GM23338 (cell line): ENCODE data around the gene LAMTOR5. TPM values are rescaled to one million over a fixed set of nuclear protein-coding genes. Genes with fewer than 3 reads are reported as not detected.
"Not testable (repeated sequence)": the region's sequence is repeated elsewhere in the genome, so short reads cannot be mapped to it uniquely, and the experiment has no call there.

Experiments
- ATAC-seq: fragments of 200-7000 bp; cut with Tn5 transposase; 3 replicates; pipeline ENCODE4 v1.9.1; 2020
- DNase-seq: peaks from one replicate; pipeline ENCODE4 v3.0.0-alpha.2; 2015; ENCODE audit warnings: low spot score
- H2AFZ ChIP-seq: fragments of 200-600 bp; sonication (generic); 2 replicates; pipeline ENCODE4 v1.8.0; 2016; ENCODE audit warnings: antibody characterized with exemption, mild to moderate bottlenecking, moderate library complexity
- H3F3A ChIP-seq: fragments of 200-600 bp; sonication (generic); replicated peaks from 2 replicates; pipeline ENCODE4 v1.8.0; 2017; ENCODE audit warnings: antibody characterized with exemption, mixed run types, low read depth
- H3K27ac ChIP-seq: fragments of 200-600 bp; sonication (generic); 2 replicates; pipeline ENCODE4 v1.6.1; 2016; ENCODE audit warnings: low read depth
- H3K27me3 ChIP-seq: fragments of 200-600 bp; sonication (generic); 2 replicates; pipeline ENCODE4 v1.8.0; 2016; ENCODE audit warnings: mild to moderate bottlenecking, mixed run types, moderate library complexity; ENCODE audit not compliant: insufficient read depth
- H3K36me3 ChIP-seq: fragments of 200-600 bp; sonication (generic); 2 replicates; pipeline ENCODE4 v1.8.0; 2016; ENCODE audit warnings: mild to moderate bottlenecking; ENCODE audit not compliant: insufficient read depth
- H3K4me1 ChIP-seq: fragments of 200-600 bp; sonication (generic); 2 replicates; pipeline ENCODE4 v1.8.0; 2016; ENCODE audit warnings: mild to moderate bottlenecking, moderate library complexity; ENCODE audit not compliant: insufficient read depth
- H3K4me2 ChIP-seq: fragments of 200-600 bp; sonication (generic); 2 replicates; pipeline ENCODE4 v1.7.1; 2017; ENCODE audit warnings: mixed run types
- H3K4me3 ChIP-seq: fragments of 200-600 bp; sonication (generic); 2 replicates; pipeline ENCODE4 v1.6.1; 2016; ENCODE audit warnings: mixed run types
- H3K79me2 ChIP-seq: fragments of 200-600 bp; sonication (generic); replicated peaks from 2 replicates; pipeline ENCODE4 v1.8.0; 2017; ENCODE audit warnings: mild to moderate bottlenecking; ENCODE audit not compliant: insufficient read depth
- H3K9me2 ChIP-seq: fragments of 200-600 bp; sonication (generic); 2 replicates; pipeline ENCODE4 v1.8.0; 2017; ENCODE audit not compliant: insufficient read depth
- H4K20me1 ChIP-seq: fragments of 200-600 bp; sonication (generic); replicated peaks from 2 replicates; pipeline ENCODE4 v1.8.0; 2017; ENCODE audit warnings: mild to moderate bottlenecking; ENCODE audit not compliant: insufficient read depth
- H3K27ac Mint-ChIP-seq: 2 replicates; pipeline ENCODE4 v1.8.0; 2020; ENCODE audit warnings: inconsistent platforms, mild to moderate bottlenecking, moderate library complexity, mixed read lengths
- H3K27me3 Mint-ChIP-seq: 3 replicates; pipeline ENCODE4 v1.8.0; 2022; ENCODE audit warnings: low read depth, mild to moderate bottlenecking, moderate library complexity, mixed read lengths, inconsistent platforms; ENCODE audit not compliant: insufficient read depth, poor library complexity
- H3K36me3 Mint-ChIP-seq: 3 replicates; pipeline ENCODE4 v1.8.0; 2021; ENCODE audit warnings: low read depth, mild to moderate bottlenecking, inconsistent platforms, moderate library complexity, mixed read lengths
- H3K4me1 Mint-ChIP-seq: 3 replicates; pipeline ENCODE4 v1.8.0; 2020; ENCODE audit warnings: mild to moderate bottlenecking, inconsistent platforms, mixed read lengths
- H3K4me3 Mint-ChIP-seq: 3 replicates; pipeline ENCODE4 v1.8.0; 2021; ENCODE audit warnings: moderate library complexity, mild to moderate bottlenecking, inconsistent platforms, mixed read lengths
- H3K9me3 Mint-ChIP-seq: 3 replicates; pipeline ENCODE4 v1.8.0; 2020; ENCODE audit warnings: moderate library complexity, mild to moderate bottlenecking, inconsistent platforms, mixed read lengths
- CREB1 ChIP-seq: fragments of 250-450 bp; sonication (Bioruptor Pico); IDR thresholded peaks from 2 replicates; pipeline ENCODE4 v1.5.0; 2020; ENCODE audit warnings: low read depth, mild to moderate bottlenecking, moderate library complexity
- EZH2 ChIP-seq: fragments of 200-600 bp; sonication (generic); IDR thresholded peaks from one replicate; pipeline ENCODE4 v1.8.0; 2017; ENCODE audit warnings: antibody characterized with exemption, mild to moderate bottlenecking, low read depth; ENCODE audit not compliant: unreplicated experiment
- JUNB ChIP-seq: IDR thresholded peaks from one replicate; pipeline ENCODE4 v1.6.1; 2016; ENCODE audit warnings: antibody characterized with exemption; ENCODE audit not compliant: unreplicated experiment
- NANOG ChIP-seq: IDR thresholded peaks from 2 replicates; pipeline ENCODE4 v1.6.1; 2016; ENCODE audit warnings: antibody characterized with exemption, borderline replicate concordance
- POLR2AphosphoS5 ChIP-seq: IDR thresholded peaks from 2 replicates; pipeline ENCODE4 v1.6.1; 2016; ENCODE audit warnings: antibody characterized with exemption, low read depth
- STAT1 ChIP-seq: IDR thresholded peaks from one replicate; pipeline ENCODE4 v1.6.1; 2016; ENCODE audit warnings: antibody characterized with exemption; ENCODE audit not compliant: unreplicated experiment
- ZNF114 ChIP-seq: fragments of 250-450 bp; sonication (Bioruptor Pico); IDR thresholded peaks from 2 replicates; pipeline ENCODE4 v1.5.0; 2020; ENCODE audit warnings: mild to moderate bottlenecking, moderate library complexity
- ZNF331 ChIP-seq: fragments of 250-450 bp; sonication (Bioruptor Pico); IDR thresholded peaks from 2 replicates; pipeline ENCODE4 v1.5.0; 2020; ENCODE audit warnings: low read depth, mild to moderate bottlenecking, moderate library complexity
- polyA plus RNA-seq: library from polyadenylated mRNA; unstranded; fragments of >200 nt; fragmentation: Nextera tagmentation; extraction: Ambion mirVana; gene quantifications from 2 replicates; pipeline ENCODE4 v1.2.1, GENCODE V29; 2016
- total RNA-seq: library from RNA; depleted of rRNA; stranded (reverse); fragments of >200 nt; shearing (Covaris generic); gene quantifications from 2 replicates; pipeline ENCODE4 v1.2.3, GENCODE V29; 2014
- TF ChIP-seq, protein P1 (sequence below), 2 experiments: fragments of 200-600 bp in 1 of 2; sonication (generic) in 1 of 2; conservative IDR thresholded peaks; 2 replicates each; pipeline versions ENCODE4 v1.5.1 to v1.6.1; 2016 to 2017; ENCODE audit warnings: antibody characterized with exemption in 2 of 2, low read depth in 2 of 2, mild to moderate bottlenecking in 2 of 2, moderate library complexity in 1 of 2

The LAMTOR5 gene
- total and polyA plus RNA-seq, 2 experiments from 2014 or later: 41.0 to 246 TPM

DNA sequence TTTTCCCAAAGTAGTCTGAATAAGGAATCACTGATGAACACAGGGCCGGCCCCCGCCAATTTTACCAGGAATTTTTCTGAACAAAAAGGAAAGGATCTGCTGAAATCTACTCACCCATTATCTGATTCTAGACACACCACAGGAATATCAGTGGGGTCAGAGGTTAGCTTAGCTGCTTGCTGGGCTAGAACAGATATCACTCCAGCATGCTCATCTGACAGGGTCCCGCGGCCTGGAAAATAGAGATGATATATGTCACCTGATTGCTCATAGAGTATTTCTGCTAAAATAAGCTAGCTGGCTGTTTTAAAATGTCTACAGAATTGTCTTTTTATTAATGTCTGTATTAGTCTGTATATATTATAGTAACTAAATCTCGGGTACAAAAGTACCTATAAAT is 3.7 kb downstream of the LAMTOR5 start:
- H3K27me3 ChIP-seq: no peaks in the 10 kb centered on the region
- H3K27ac Mint-ChIP-seq: no peak overlapping the region
- H3K4me2 ChIP-seq: no peak overlapping the region
- H3K4me1 Mint-ChIP-seq: peaks cover 2% of the 10 kb centered on the region; the same call in 1 of the 3 replicates
- H3K27me3 Mint-ChIP-seq: peaks cover 6% of the 10 kb centered on the region
- no peaks in the 10 kb centered on the region; the same call in 2 of the 3 replicates for H3K9me3 Mint-ChIP-seq
- H3F3A ChIP-seq: no peaks in the 10 kb centered on the region
- H3K9me2 ChIP-seq: no peaks in the 10 kb centered on the region
- no peak overlapping the region for H3K27ac ChIP-seq
- no peak overlapping the region for H3K4me3 ChIP-seq
- peaks cover 41% of the 10 kb centered on the region for H3K36me3 ChIP-seq
- no peak overlapping the region for H2AFZ ChIP-seq
- H4K20me1 ChIP-seq: 0 out of 2 replicates have a peak, but pooled peaks cover 3% of the 10 kb centered on the region
- no peak for ATAC-seq
- peaks cover 5% of the 10 kb centered on the region; the same call in 1 of the 2 replicates for H3K4me1 ChIP-seq
- H3K36me3 Mint-ChIP-seq: peaks cover 42% of the 10 kb centered on the region
- H3K79me2 ChIP-seq: peaks cover 17% of the 10 kb centered on the region
- H3K4me3 Mint-ChIP-seq: no peak overlapping the region
- DNase-seq: no peak
- no peak for TF ChIP-seq CREB1 (CRISPR knock-in tag)
- no peak for TF ChIP-seq ZNF114 (CRISPR knock-in tag)
- no peak for TF ChIP-seq EZH2
- TF ChIP-seq STAT1: no peak
- TF ChIP-seq, protein P1, sequence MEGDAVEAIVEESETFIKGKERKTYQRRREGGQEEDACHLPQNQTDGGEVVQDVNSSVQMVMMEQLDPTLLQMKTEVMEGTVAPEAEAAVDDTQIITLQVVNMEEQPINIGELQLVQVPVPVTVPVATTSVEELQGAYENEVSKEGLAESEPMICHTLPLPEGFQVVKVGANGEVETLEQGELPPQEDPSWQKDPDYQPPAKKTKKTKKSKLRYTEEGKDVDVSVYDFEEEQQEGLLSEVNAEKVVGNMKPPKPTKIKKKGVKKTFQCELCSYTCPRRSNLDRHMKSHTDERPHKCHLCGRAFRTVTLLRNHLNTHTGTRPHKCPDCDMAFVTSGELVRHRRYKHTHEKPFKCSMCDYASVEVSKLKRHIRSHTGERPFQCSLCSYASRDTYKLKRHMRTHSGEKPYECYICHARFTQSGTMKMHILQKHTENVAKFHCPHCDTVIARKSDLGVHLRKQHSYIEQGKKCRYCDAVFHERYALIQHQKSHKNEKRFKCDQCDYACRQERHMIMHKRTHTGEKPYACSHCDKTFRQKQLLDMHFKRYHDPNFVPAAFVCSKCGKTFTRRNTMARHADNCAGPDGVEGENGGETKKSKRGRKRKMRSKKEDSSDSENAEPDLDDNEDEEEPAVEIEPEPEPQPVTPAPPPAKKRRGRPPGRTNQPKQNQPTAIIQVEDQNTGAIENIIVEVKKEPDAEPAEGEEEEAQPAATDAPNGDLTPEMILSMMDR (conservative IDR thresholded peaks at IDR 0.05; ENCODE audit: low read depth in 2 of 2): no peak
- no peak for TF ChIP-seq ZNF331 (CRISPR knock-in tag)
- no peak for TF ChIP-seq JUNB

- H3K4me2 ChIP-seq, H3K9me2 ChIP-seq, ATAC-seq, H3K27me3 ChIP-seq, H2AFZ ChIP-seq, H3F3A ChIP-seq, H3K9me3 Mint-ChIP-seq, H3K79me2 ChIP-seq, H3K4me1 ChIP-seq, H3K4me1 Mint-ChIP-seq, DNase-seq, H3K27ac Mint-ChIP-seq, H3K4me3 ChIP-seq, H3K4me3 Mint-ChIP-seq, H3K27me3 Mint-ChIP-seq, H4K20me1 ChIP-seq, H3K27ac ChIP-seq: not testable (repeated sequence)
- H3K36me3 Mint-ChIP-seq: peaks cover 50% of the 10 kb centered on the region
- H3K36me3 ChIP-seq: peaks cover 11% of the 10 kb centered on the region; the same call in 1 of the 2 replicates
Observed at GRCh38 chr1:110396259-110396958, 11.1 kb downstream of the LAMTOR5 start.

GRCh38 chr1:110394493-110394820 is 13.0 kb downstream of the LAMTOR5 start:
- Histone ChIP-seq H3K4me1 (peaks cover 20% of the 10 kb centered on the region), H3K79me2 (no peaks in the 10 kb centered on the region), H2AFZ (no peak overlapping the region), H3K27ac (no peak overlapping the region), H3K36me3 (no peaks in the 10 kb centered on the region), H3K4me2 (no peak overlapping the region), H3K4me3 (no peak overlapping the region), H3K27me3 (no peaks in the 10 kb centered on the region), H4K20me1 (no peaks in the 10 kb centered on the region), H3K9me2 (no peaks in the 10 kb centered on the region), H3F3A (no peaks in the 10 kb centered on the region)
- Mint-ChIP-seq H3K27me3 (no peaks in the 10 kb centered on the region), H3K4me1 (peaks cover 23% of the 10 kb centered on the region), H3K27ac (no peak overlapping the region), H3K9me3 (peaks cover 8% of the 10 kb centered on the region; the same call in 2 of the 3 replicates), H3K36me3 (peaks cover 33% of the 10 kb centered on the region), H3K4me3 (no peak overlapping the region)
- DNase-seq: no peak
- ATAC-seq: no peak
- no peak for TF ChIP-seq ZNF331 (CRISPR knock-in tag)
- no peak for TF ChIP-seq POLR2AphosphoS5
- no peak for TF ChIP-seq NANOG
